ENCODE results near the gene ASB4. TPM values are rescaled to one million over a fixed set of nuclear protein-coding genes. Genes with fewer than 3 reads are reported as not detected.
A peak's percentile ranks its signal among the peaks of the same experiment; 100 is the strongest.

Gene ASB4
- total RNA-seq, 2 donors from 2014 or later, result not detected

GRCh38 chr7:95569720-95570119 lies 84.0 kb downstream of the ASB4 start:
- Histone ChIP-seq H3K4me1 (no peaks in the 10 kb centered on the region), H3K27ac (no peak overlapping the region), H3K27me3 (no peaks in the 10 kb centered on the region), H3K9me3 (no peaks in the 10 kb centered on the region), H3K4me3 (no peak overlapping the region), H3K36me3 (replicated peaks in 1 of 2; ENCODE audit: insufficient read depth in 1 of 2, low read depth in 2 of 2) (no peaks in the 10 kb centered on the region)
- no peak for DNase-seq
- intact Hi-C loops (cut with DNase I), result no loop called here
- no peak for ATAC-seq
- no peak for TF ChIP-seq CTCF (IDR thresholded peaks at IDR 0.05)
- 84 to 87% methylated on average over 2 of the region's 2 CpGs for WGBS, 2 donors

DNA sequence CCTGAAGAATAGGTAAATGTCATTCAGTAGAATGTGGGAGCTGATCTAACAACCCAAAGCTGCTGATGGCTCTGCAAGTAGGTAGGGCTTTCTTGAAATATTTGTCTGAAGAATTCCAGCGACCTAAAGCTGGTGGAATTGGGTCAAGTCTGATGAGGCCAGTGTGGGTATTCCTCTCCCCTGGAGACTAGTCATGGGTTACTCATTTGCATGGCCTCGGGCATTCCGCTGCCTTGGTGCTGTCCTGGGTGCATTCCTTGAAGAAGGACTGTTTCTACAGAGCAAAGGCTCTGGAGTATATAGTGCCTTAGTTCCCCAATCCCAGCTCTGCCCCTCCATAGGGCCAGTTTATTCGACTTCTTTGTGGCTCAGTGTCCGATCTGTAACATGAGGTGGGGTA lies 91.4 kb downstream of the ASB4 start:
- intact Hi-C loops (cut with DNase I), result no loop called here
- 79 to 80% methylated on average over 5 of the region's 5 CpGs for WGBS, 2 donors
- no peak for ATAC-seq
- Histone ChIP-seq H3K9me3 (no peaks in the 10 kb centered on the region), H3K27me3 (no peaks in the 10 kb centered on the region), H3K4me3 (no peak overlapping the region), H3K27ac (no peak overlapping the region), H3K36me3 (replicated peaks in 1 of 2; ENCODE audit: insufficient read depth in 1 of 2, low read depth in 2 of 2) (no peaks in the 10 kb centered on the region), H3K4me1 (no peaks in the 10 kb centered on the region)
- TF ChIP-seq POLR2A (IDR thresholded peaks at IDR 0.05) (no peak), CTCF (IDR thresholded peaks at IDR 0.05) (no peak)
- no peak for DNase-seq

GRCh38 chr7:95578299-95578855 lies 92.6 kb downstream of the ASB4 start:
- TF ChIP-seq POLR2A (IDR thresholded peaks at IDR 0.05), result no peak
- intact Hi-C loops (cut with DNase I), result no loop called here
- no peaks in the 10 kb centered on the region for H3K27me3 ChIP-seq
- DNase-seq, result peak in 1 of 4 donors; percentile 8
- no peaks in the 10 kb centered on the region for H3K4me1 ChIP-seq
- H3K9me3 ChIP-seq, result no peaks in the 10 kb centered on the region
- 66 to 72% methylated on average over 3 of the region's 3 CpGs for whole genome bisulfite sequencing, 2 donors
- no peak overlapping the region for H3K4me3 ChIP-seq
- peak; percentile 16 for ATAC-seq
- H3K36me3 ChIP-seq (replicated peaks in 1 of 2; ENCODE audit: insufficient read depth in 1 of 2, low read depth in 2 of 2), result no peaks in the 10 kb centered on the region
- H3K27ac ChIP-seq, result no peak overlapping the region

- TF ChIP-seq CTCF (IDR thresholded peaks at IDR 0.05) (no peak), POLR2A (IDR thresholded peaks at IDR 0.05) (no peak)
- Histone ChIP-seq H3K27ac (no peak overlapping the region), H3K36me3 (replicated peaks in 1 of 2; ENCODE audit: insufficient read depth in 1 of 2, low read depth in 2 of 2) (peaks cover 0 to 4% of the 10 kb centered on the region in 2 donors), H3K4me1 (peaks cover 2% of the 10 kb centered on the region), H3K4me3 (no peak overlapping the region), H3K9me3 (no peaks in the 10 kb centered on the region), H3K27me3 (no peaks in the 10 kb centered on the region)
- intact Hi-C loops (cut with DNase I), result no loop called here
- no peak for ATAC-seq
- 88 to 92% methylated on average over 7 of the region's 7 CpGs for WGBS, 2 donors
- no peak for DNase-seq
Measured at GRCh38 chr7:95579318-95579717, 93.6 kb downstream of the ASB4 start.

DNA sequence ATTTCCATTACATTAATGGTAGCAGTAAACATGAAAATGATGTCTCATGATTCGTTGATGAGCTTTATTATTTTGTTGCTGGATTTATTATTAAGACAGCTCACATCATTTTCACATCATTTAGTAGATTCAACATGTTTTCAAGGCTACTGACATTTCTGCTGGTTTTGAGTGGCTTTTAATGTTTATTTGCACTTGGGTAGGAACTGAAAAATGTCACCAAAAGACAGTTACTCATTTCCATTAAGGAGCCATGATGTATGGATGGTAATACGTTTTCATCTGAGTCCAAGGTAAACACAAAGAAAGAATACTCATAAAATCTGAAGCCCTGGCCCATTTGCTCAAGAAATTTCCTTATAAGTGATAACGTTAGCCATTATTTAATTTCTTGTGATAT lies 95.7 kb downstream of the ASB4 start:
- H3K27ac ChIP-seq, result no peak overlapping the region
- 37 to 61% methylated on average over 3 of the region's 3 CpGs for WGBS, 2 donors

More for the DNA sequence above, 95.7 kb downstream of the ASB4 start:
- Histone ChIP-seq H3K4me3 (no peak overlapping the region), H3K4me1 (peaks cover 10% of the 10 kb centered on the region), H3K9me3 (no peaks in the 10 kb centered on the region), H3K27me3 (no peaks in the 10 kb centered on the region), H3K36me3 (replicated peaks in 1 of 2; ENCODE audit: insufficient read depth in 1 of 2, low read depth in 2 of 2) (peaks cover 4 to 17% of the 10 kb centered on the region in 2 donors)
- DNase-seq (no peak), ATAC-seq (no peak)
- TF ChIP-seq POLR2A (IDR thresholded peaks at IDR 0.05), result no peak
- no peak for TF ChIP-seq CTCF (IDR thresholded peaks at IDR 0.05)
- intact Hi-C loops (cut with DNase I), result loop anchor here (10.0 kb wide), 1 partner anchor 47 kb away; no protein-coding TSS in a partner anchor
